Nephron (organoid): Measurements from ENCODE around the gene TCF12.
A peak's percentile ranks its signal among the peaks of the same experiment; 100 is the strongest.

ENCODE experiments used
- H3K27ac Mint-ChIP-seq, 3 experiments: 2 replicates each; pipeline ENCODE4 v1.8.0; 2020; ENCODE audit warnings: mixed read lengths in 3 of 3, mild to moderate bottlenecking in 2 of 3, moderate library complexity in 1 of 3
- H3K27me3 Mint-ChIP-seq: 2 replicates; pipeline ENCODE4 v1.8.0; 2021; ENCODE audit warnings: low read depth, mild to moderate bottlenecking, moderate library complexity, mixed read lengths
- H3K36me3 Mint-ChIP-seq: 2 replicates; pipeline ENCODE4 v1.8.0; 2020; ENCODE audit warnings: low read depth, mixed read lengths
- H3K4me1 Mint-ChIP-seq: 2 replicates; pipeline ENCODE4 v1.8.0; 2020; ENCODE audit warnings: mixed read lengths
- H3K4me3 Mint-ChIP-seq, 3 experiments: 2 replicates each; pipeline ENCODE4 v1.8.0; 2020; ENCODE audit warnings: mild to moderate bottlenecking in 3 of 3, mixed read lengths in 3 of 3, moderate library complexity in 2 of 3
- H3K9me3 Mint-ChIP-seq: 2 replicates; pipeline ENCODE4 v1.8.0; 2020; ENCODE audit warnings: mixed read lengths
- CTCF ChIP-seq, 3 experiments: fragments of 200-600 bp; sonication (generic); IDR thresholded peaks; one replicate each; pipeline ENCODE4 v1.5.0; 2021; ENCODE audit warnings: antibody characterized with exemption in 3 of 3; ENCODE audit not compliant: unreplicated experiment in 3 of 3

The TCF12 gene

GRCh38 chr15:57229051-57229450 lies 310.6 kb downstream of the TCF12 start:
- TF ChIP-seq CTCF (IDR thresholded peaks at IDR 0.05; ENCODE audit: unreplicated experiment in 3 of 3), result no peak
- Mint-ChIP-seq H3K27ac (peak overlapping the region; percentile 11 to 77 (median 45)), H3K9me3 (no peaks in the 10 kb centered on the region), H3K36me3 (peaks cover 21% of the 10 kb centered on the region), H3K4me3 (peak overlapping the region in 1 of 3 experiments; percentile 52), H3K27me3 (no peaks in the 10 kb centered on the region), H3K4me1 (peaks cover 56% of the 10 kb centered on the region)

- Mint-ChIP-seq H3K27me3 (no peaks in the 10 kb centered on the region), H3K4me1 (peaks cover 70% of the 10 kb centered on the region), H3K27ac (no peak overlapping the region), H3K9me3 (no peaks in the 10 kb centered on the region), H3K36me3 (peaks cover 42% of the 10 kb centered on the region), H3K4me3 (no peak overlapping the region)
- TF ChIP-seq CTCF (IDR thresholded peaks at IDR 0.05; ENCODE audit: unreplicated experiment in 3 of 3), result no peak
Measured at GRCh38 chr15:57231559-57231958, 313.1 kb downstream of the TCF12 start.

GRCh38 chr15:57234156-57234555 lies 315.7 kb downstream of the TCF12 start:
- Mint-ChIP-seq H3K27me3 (no peaks in the 10 kb centered on the region), H3K4me1 (peaks cover 63% of the 10 kb centered on the region), H3K9me3 (no peaks in the 10 kb centered on the region), H3K4me3 (no peak overlapping the region), H3K36me3 (peaks cover 66% of the 10 kb centered on the region), H3K27ac (peak overlapping the region; percentile 41 to 51 (median 46))
- no peak for TF ChIP-seq CTCF (IDR thresholded peaks at IDR 0.05; ENCODE audit: unreplicated experiment in 3 of 3)

GRCh38 chr15:57235186-57235585 lies 316.7 kb downstream of the TCF12 start:
- Mint-ChIP-seq H3K9me3 (no peaks in the 10 kb centered on the region), H3K4me1 (peaks cover 54% of the 10 kb centered on the region), H3K27me3 (no peaks in the 10 kb centered on the region), H3K4me3 (no peak overlapping the region), H3K27ac (peak overlapping the region; percentile 41 to 77 (median 76)), H3K36me3 (peaks cover 76% of the 10 kb centered on the region)
- no peak for TF ChIP-seq CTCF (IDR thresholded peaks at IDR 0.05; ENCODE audit: unreplicated experiment in 3 of 3)

GRCh38 chr15:57235873-57236272 lies 317.4 kb downstream of the TCF12 start:
- H3K4me1 Mint-ChIP-seq, result peaks cover 47% of the 10 kb centered on the region
- no peaks in the 10 kb centered on the region for H3K27me3 Mint-ChIP-seq
- no peak for TF ChIP-seq CTCF (IDR thresholded peaks at IDR 0.05; ENCODE audit: unreplicated experiment in 3 of 3)
- peaks cover 81% of the 10 kb centered on the region for H3K36me3 Mint-ChIP-seq
- no peak overlapping the region for H3K4me3 Mint-ChIP-seq
- H3K9me3 Mint-ChIP-seq, result no peaks in the 10 kb centered on the region
- H3K27ac Mint-ChIP-seq, result peak overlapping the region; percentile 41 to 77 (median 76)

- Mint-ChIP-seq H3K4me1 (peaks cover 47% of the 10 kb centered on the region), H3K27me3 (no peaks in the 10 kb centered on the region), H3K36me3 (peaks cover 81% of the 10 kb centered on the region), H3K9me3 (no peaks in the 10 kb centered on the region), H3K27ac (peak overlapping the region; percentile 75 to 77 (median 76)), H3K4me3 (peak overlapping the region in 1 of 3 experiments; percentile 6)
- no peak for TF ChIP-seq CTCF (IDR thresholded peaks at IDR 0.05; ENCODE audit: unreplicated experiment in 3 of 3)
Measured at GRCh38 chr15:57236561-57237300, 318.3 kb downstream of the TCF12 start.
